Neural crest cell (in vitro differentiated cells): Measurements from ENCODE around the gene HS3ST6. TPM values are rescaled to one million over a fixed set of nuclear protein-coding genes. Genes with fewer than 3 reads are reported as not detected.

ENCODE experiments used
- DNase-seq: peaks from one replicate; pipeline ENCODE4 v3.0.0; 2021; ENCODE audit warnings: low read depth, mixed read lengths, low spot score
- H3K27ac Mint-ChIP-seq: one replicate; pipeline ENCODE4 v1.8.0; 2021; ENCODE audit warnings: mild to moderate bottlenecking, mixed read lengths; ENCODE audit not compliant: unreplicated experiment
- H3K27me3 Mint-ChIP-seq: 2 replicates; pipeline ENCODE4 v1.8.0; 2021; ENCODE audit warnings: low read depth, mild to moderate bottlenecking, mixed read lengths
- H3K36me3 Mint-ChIP-seq: 2 replicates; pipeline ENCODE4 v1.8.0; 2021; ENCODE audit warnings: low read depth, mild to moderate bottlenecking, mixed read lengths
- H3K4me1 Mint-ChIP-seq: 2 replicates; pipeline ENCODE4 v1.8.0; 2021; ENCODE audit warnings: mixed read lengths
- H3K4me3 Mint-ChIP-seq: one replicate; pipeline ENCODE4 v1.8.0; 2021; ENCODE audit warnings: mild to moderate bottlenecking, mixed read lengths
- H3K9me3 Mint-ChIP-seq: 2 replicates; pipeline ENCODE4 v1.8.0; 2021; ENCODE audit warnings: mixed read lengths
- total RNA-seq: library from RNA; stranded (reverse); gene quantifications from 2 replicates; pipeline ENCODE4 v1.2.1, GENCODE V29; 2021
- TF ChIP-seq, protein P1 (sequence below): fragments of 200-600 bp; sonication (generic); conservative IDR thresholded peaks from 2 replicates; pipeline ENCODE4 v1.5.0; 2021; ENCODE audit warnings: antibody characterized with exemption, mild to moderate bottlenecking

Gene HS3ST6
- total RNA-seq, 1 donor from 2014 or later: not detected

DNA sequence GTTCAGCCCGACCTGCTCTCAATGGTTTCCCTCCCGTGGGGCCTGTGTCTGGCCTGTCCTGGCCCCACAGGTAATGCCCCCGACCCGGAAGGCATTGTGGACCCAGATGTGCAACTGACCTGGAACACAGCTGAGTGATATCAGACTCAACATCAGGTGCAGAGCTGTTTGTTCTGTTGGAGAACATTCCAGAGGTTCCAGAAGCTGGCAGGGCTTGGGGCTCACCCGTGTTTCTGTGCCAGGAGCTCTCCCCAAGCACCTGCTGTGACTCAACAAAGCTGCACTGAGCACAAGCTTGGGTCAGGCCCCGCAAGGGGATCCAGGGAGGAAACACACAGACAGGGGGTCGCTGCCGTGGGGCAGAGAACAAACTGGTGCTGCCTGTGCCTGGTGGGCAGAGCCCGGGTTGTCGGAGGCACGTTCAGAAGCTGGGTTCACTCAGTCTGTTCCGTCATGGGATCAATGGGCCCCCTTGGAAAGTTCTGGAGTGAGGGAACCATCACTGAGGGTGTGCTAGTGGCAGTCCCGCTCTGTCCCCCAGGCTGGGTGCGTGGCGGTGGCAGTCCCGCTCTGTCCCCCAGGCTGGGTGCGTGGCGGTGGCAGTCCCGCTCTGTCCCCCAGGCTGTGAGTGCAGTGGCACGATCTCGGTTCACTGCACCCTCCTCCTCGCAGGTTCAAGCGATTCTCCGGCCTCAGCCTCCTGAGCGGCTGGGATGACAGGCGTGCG lies 22.1 kb downstream of the HS3ST6 start:
- Mint-ChIP-seq H3K4me1 (no peaks in the 10 kb centered on the region), H3K4me3 (no peak overlapping the region), H3K27ac (no peak overlapping the region), H3K36me3 (no peaks in the 10 kb centered on the region), H3K27me3 (peaks cover 25% of the 10 kb centered on the region), H3K9me3 (no peaks in the 10 kb centered on the region)
- DNase-seq: no peak
- TF ChIP-seq, protein P1, sequence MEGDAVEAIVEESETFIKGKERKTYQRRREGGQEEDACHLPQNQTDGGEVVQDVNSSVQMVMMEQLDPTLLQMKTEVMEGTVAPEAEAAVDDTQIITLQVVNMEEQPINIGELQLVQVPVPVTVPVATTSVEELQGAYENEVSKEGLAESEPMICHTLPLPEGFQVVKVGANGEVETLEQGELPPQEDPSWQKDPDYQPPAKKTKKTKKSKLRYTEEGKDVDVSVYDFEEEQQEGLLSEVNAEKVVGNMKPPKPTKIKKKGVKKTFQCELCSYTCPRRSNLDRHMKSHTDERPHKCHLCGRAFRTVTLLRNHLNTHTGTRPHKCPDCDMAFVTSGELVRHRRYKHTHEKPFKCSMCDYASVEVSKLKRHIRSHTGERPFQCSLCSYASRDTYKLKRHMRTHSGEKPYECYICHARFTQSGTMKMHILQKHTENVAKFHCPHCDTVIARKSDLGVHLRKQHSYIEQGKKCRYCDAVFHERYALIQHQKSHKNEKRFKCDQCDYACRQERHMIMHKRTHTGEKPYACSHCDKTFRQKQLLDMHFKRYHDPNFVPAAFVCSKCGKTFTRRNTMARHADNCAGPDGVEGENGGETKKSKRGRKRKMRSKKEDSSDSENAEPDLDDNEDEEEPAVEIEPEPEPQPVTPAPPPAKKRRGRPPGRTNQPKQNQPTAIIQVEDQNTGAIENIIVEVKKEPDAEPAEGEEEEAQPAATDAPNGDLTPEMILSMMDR: no peak

DNA sequence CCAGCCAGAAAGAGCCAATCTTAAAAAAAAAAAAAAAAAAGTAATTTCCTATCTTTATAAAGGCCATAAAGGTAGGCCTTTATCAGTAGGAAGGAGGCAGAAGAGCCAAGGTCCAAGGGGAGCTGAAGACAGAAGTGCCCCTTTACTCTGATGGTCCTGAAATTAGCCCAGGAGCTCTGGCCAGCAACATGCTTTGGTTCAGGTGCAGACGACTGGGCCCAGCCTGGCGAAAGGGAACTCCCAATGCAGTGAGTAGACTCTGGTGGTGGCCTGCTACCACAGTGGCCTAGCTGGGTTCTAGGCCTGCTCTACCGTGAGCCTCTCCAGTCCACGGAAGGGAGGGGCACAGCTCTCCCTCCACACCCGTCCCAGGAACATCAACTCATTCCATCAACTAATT lies 23.1 kb downstream of the HS3ST6 start:
- Mint-ChIP-seq H3K27me3 (peaks cover 36% of the 10 kb centered on the region), H3K27ac (no peak overlapping the region), H3K4me3 (no peak overlapping the region), H3K36me3 (no peaks in the 10 kb centered on the region), H3K9me3 (no peaks in the 10 kb centered on the region), H3K4me1 (no peaks in the 10 kb centered on the region)
- no peak for DNase-seq
- TF ChIP-seq, protein P1: no peak

DNA sequence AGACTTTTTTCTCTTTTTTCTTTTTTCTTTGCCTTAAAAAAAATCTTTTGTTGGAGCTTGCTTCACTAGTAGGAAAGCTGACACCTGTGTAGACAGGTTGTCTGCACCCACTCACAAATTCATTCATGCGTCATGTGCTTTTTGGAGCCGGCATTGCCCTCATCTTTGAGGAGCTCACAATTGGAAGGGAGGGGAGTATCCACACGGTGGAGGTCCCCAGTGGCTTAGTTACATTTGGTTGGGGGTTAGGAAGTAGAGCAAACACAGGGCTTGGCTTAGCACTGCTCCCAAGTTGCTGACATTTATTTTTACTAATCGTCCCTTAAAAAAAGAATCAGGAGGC lies 27.5 kb downstream of the HS3ST6 start:
- H3K4me1 Mint-ChIP-seq: no peaks in the 10 kb centered on the region
- H3K27me3 Mint-ChIP-seq: peaks cover 37% of the 10 kb centered on the region
- DNase-seq: no peak
- TF ChIP-seq, protein P1: no peak
- H3K4me3 Mint-ChIP-seq: no peak overlapping the region
- H3K27ac Mint-ChIP-seq: no peak overlapping the region
- no peaks in the 10 kb centered on the region for H3K36me3 Mint-ChIP-seq
- no peaks in the 10 kb centered on the region for H3K9me3 Mint-ChIP-seq

- Mint-ChIP-seq H3K36me3 (no peaks in the 10 kb centered on the region), H3K4me1 (no peaks in the 10 kb centered on the region), H3K9me3 (no peaks in the 10 kb centered on the region), H3K4me3 (no peak overlapping the region), H3K27me3 (peaks cover 40% of the 10 kb centered on the region), H3K27ac (no peak overlapping the region)
- TF ChIP-seq, protein P1: no peak
- no peak for DNase-seq
These were observed 28.0 kb downstream of the HS3ST6 start for GRCh38 chr16:1890024-1890707.

DNA sequence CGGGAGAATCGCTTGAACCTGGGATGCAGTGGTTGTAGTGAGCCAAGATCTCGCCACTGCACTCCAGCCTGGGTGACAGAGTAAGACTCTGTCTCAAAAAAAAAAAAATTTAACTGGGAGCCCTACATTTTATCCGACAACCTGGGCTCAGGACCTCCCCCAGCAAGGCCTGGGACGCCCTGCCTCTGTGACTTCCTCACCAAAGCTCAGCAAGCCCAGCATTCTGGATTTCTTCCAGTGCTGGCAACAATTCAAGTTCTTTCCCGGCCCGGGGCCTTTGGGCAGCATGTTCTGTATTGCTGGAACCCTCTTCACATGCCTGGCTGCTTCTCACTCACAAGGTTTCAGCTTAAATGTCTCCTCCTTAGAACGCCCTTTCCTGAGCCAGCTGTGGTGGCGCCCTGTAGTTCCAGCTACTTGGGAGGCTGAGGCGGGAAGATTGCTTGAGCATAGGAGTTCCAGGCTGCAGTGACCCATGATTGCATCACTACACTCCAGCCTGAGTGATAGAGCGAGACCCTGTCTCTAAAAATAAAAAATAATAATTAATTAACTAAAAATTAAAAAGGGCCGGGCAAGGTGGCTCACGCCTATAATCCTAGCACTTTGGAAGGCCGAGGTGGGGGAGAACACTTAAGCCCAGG lies 30.4 kb downstream of the HS3ST6 start:
- no peak overlapping the region for H3K27ac Mint-ChIP-seq
- no peaks in the 10 kb centered on the region for H3K9me3 Mint-ChIP-seq
- H3K4me1 Mint-ChIP-seq: no peaks in the 10 kb centered on the region
- TF ChIP-seq, protein P1: no peak
- H3K27me3 Mint-ChIP-seq: peaks cover 48% of the 10 kb centered on the region
- no peak overlapping the region for H3K4me3 Mint-ChIP-seq
- no peak for DNase-seq
- H3K36me3 Mint-ChIP-seq: no peaks in the 10 kb centered on the region
